Activated T-helper 2 cell treated with anti-CD3 and anti-CD28 coated beads, Interferon-gamma antibody, Interleukin-2, Interleukin-4, amounts not matched to agents 10 μg/mL and 5 μg/mL and 100 μg/mL, durations not matched to agents 14 hours and 24 hours and 36 hours (primary cell): ENCODE data around the gene STAMBP. TPM values are rescaled to one million over a fixed set of nuclear protein-coding genes. Genes with fewer than 3 reads are reported as not detected.
"Not testable (repeated sequence)": the region's sequence is repeated elsewhere in the genome, so short reads cannot be mapped to it uniquely, and the experiment has no call there.

Experiments
- DNase-seq: peaks from one replicate; pipeline ENCODE4 v3.0.0; 2021; ENCODE audit warnings: low spot score
- H3K27ac Mint-ChIP-seq: one replicate; pipeline ENCODE4 v1.8.0; 2021; ENCODE audit warnings: mixed read lengths
- H3K27me3 Mint-ChIP-seq: one replicate; pipeline ENCODE4 v1.8.0; 2021; ENCODE audit warnings: low read depth, mixed read lengths
- H3K36me3 Mint-ChIP-seq: one replicate; pipeline ENCODE4 v1.8.0; 2021; ENCODE audit warnings: low read depth, mixed read lengths
- H3K4me1 Mint-ChIP-seq: one replicate; pipeline ENCODE4 v1.8.0; 2021; ENCODE audit warnings: low read depth, mixed read lengths
- H3K4me3 Mint-ChIP-seq: one replicate; pipeline ENCODE4 v1.8.0; 2021; ENCODE audit warnings: low read depth, mild to moderate bottlenecking, moderate library complexity, mixed read lengths
- H3K9me3 Mint-ChIP-seq: one replicate; pipeline ENCODE4 v1.8.0; 2021; ENCODE audit warnings: mixed read lengths
- intact Hi-C: fragments of 100-400 bp; cut with micrococcal nuclease; formaldehyde crosslinking; loops from one replicate; pipeline ENCODE4 v1.15.1; 2023
- total RNA-seq: library from RNA; stranded (reverse); gene quantifications from 2 replicates; pipeline ENCODE4 v1.2.3, GENCODE V29; 2022

The STAMBP gene
- total RNA-seq: 54.3 and 63.4 TPM in 2 replicates

GRCh38 chr2:73828818-73829570 lies at the start of gene STAMBP:
TSS of gene STAMBP (plus strand) at chr2:73828961. CDS start at chr2:73830857, 1,896 bp downstream.
- DNase-seq: peak; percentile 89
- peaks cover 4% of the 10 kb centered on the region for H3K9me3 Mint-ChIP-seq
- H3K27ac Mint-ChIP-seq: peak within 1 kb of the TSS; percentile 98

GRCh38 chr2:73779467-73780236 lies 49.1 kb upstream of the STAMBP start, which contains the start of gene DUSP11:
TSS of gene DUSP11 (minus strand) at chr2:73780103. CDS start at chr2:73779974, 129 bp downstream.
- peaks cover 3% of the 10 kb centered on the region for H3K27me3 Mint-ChIP-seq
- H3K4me3 Mint-ChIP-seq: peak within 1 kb of the TSS; percentile 91
- peaks cover 29% of the 10 kb centered on the region for H3K36me3 Mint-ChIP-seq

More at GRCh38 chr2:73828818-73829570, at the start of gene STAMBP:
- Mint-ChIP-seq H3K4me1 (peaks cover 44% of the 10 kb centered on the region), H3K4me3 (peak within 1 kb of the TSS; percentile 99), H3K27me3 (peaks cover 3% of the 10 kb centered on the region), H3K36me3 (peaks cover 30% of the 10 kb centered on the region)
- intact Hi-C loops: loop anchor here (1.0 to 2.0 kb wide), 5 partner anchors 92 to 370 kb away; partner anchors contain the start of genes BOLA3, DGUOK, MTHFD2 and TPRKB

GRCh38 chr2:73780237-73780582 lies 48.6 kb upstream of the STAMBP start:
- Mint-ChIP-seq H3K4me3 (peak overlapping the region; percentile 91), H3K4me1 (peaks cover 13% of the 10 kb centered on the region), H3K27me3 (peaks cover 3% of the 10 kb centered on the region), H3K36me3 (peaks cover 24% of the 10 kb centered on the region), H3K9me3 (no peaks in the 10 kb centered on the region), H3K27ac (peak overlapping the region; percentile 95)
- DNase-seq: no peak
- intact Hi-C loops: loop anchor here (1.0 kb wide), 1 partner anchor 43 kb away; the partner anchor contains the start of gene TPRKB

More at GRCh38 chr2:73779467-73780236, 49.1 kb upstream of the STAMBP start, which contains the start of gene DUSP11:
- Mint-ChIP-seq H3K9me3 (no peaks in the 10 kb centered on the region), H3K27ac (peak within 1 kb of the TSS; percentile 95), H3K4me1 (peaks cover 13% of the 10 kb centered on the region)
- peak; percentile 94 for DNase-seq
- intact Hi-C loops: loop anchor here (1.0 kb wide), 1 partner anchor 42 kb away; the partner anchor contains the start of gene TPRKB

GRCh38 chr2:73783402-73783801 lies 45.4 kb upstream of the STAMBP start:
- H3K27ac Mint-ChIP-seq, H3K4me1 Mint-ChIP-seq, H3K4me3 Mint-ChIP-seq, H3K27me3 Mint-ChIP-seq, H3K36me3 Mint-ChIP-seq, DNase-seq, intact Hi-C loops, H3K9me3 Mint-ChIP-seq: not testable (repeated sequence)

GRCh38 chr2:73783883-73784282 lies 44.9 kb upstream of the STAMBP start, which contains the start of gene C2orf78:
TSS of gene C2orf78 (plus strand) at chr2:73784183. CDS start at chr2:73784310, 127 bp downstream.
- H3K27ac Mint-ChIP-seq, H3K4me1 Mint-ChIP-seq, H3K9me3 Mint-ChIP-seq, DNase-seq, H3K36me3 Mint-ChIP-seq, intact Hi-C loops, H3K27me3 Mint-ChIP-seq, H3K4me3 Mint-ChIP-seq: not testable (repeated sequence)

- no peak for DNase-seq
- intact Hi-C loops: no loop called here
- Mint-ChIP-seq H3K4me1 (peaks cover 7% of the 10 kb centered on the region), H3K4me3 (no peak overlapping the region), H3K36me3 (no peaks in the 10 kb centered on the region), H3K27me3 (peaks cover 2% of the 10 kb centered on the region), H3K27ac (no peak overlapping the region), H3K9me3 (no peaks in the 10 kb centered on the region)
Observed at GRCh38 chr2:73811878-73812277, 16.9 kb upstream of the STAMBP start.

- DNase-seq: no peak
- Mint-ChIP-seq H3K27me3 (peaks cover 2% of the 10 kb centered on the region), H3K9me3 (no peaks in the 10 kb centered on the region), H3K4me1 (peaks cover 7% of the 10 kb centered on the region), H3K27ac (no peak overlapping the region), H3K4me3 (no peak overlapping the region), H3K36me3 (no peaks in the 10 kb centered on the region)
- intact Hi-C loops: no loop called here
Observed at GRCh38 chr2:73812635-73813034, 16.1 kb upstream of the STAMBP start.

- Mint-ChIP-seq H3K27me3 (peaks cover 2% of the 10 kb centered on the region), H3K4me1 (peaks cover 24% of the 10 kb centered on the region), H3K4me3 (no peak overlapping the region), H3K27ac (no peak overlapping the region), H3K36me3 (no peaks in the 10 kb centered on the region), H3K9me3 (no peaks in the 10 kb centered on the region)
- no peak for DNase-seq
- intact Hi-C loops: no loop called here
Observed at GRCh38 chr2:73818296-73818695, 10.5 kb upstream of the STAMBP start.

- no peak for DNase-seq
- Mint-ChIP-seq H3K36me3 (no peaks in the 10 kb centered on the region), H3K27me3 (peaks cover 3% of the 10 kb centered on the region), H3K9me3 (no peaks in the 10 kb centered on the region), H3K27ac (peak overlapping the region; percentile 77), H3K4me3 (no peak overlapping the region), H3K4me1 (peaks cover 25% of the 10 kb centered on the region)
- intact Hi-C loops: no loop called here
Observed at GRCh38 chr2:73821227-73821626, 7.5 kb upstream of the STAMBP start.

GRCh38 chr2:73821669-73822068 lies 7.1 kb upstream of the STAMBP start:
- no peak for DNase-seq
- H3K27me3 Mint-ChIP-seq: peaks cover 3% of the 10 kb centered on the region
- no peak overlapping the region for H3K4me3 Mint-ChIP-seq
- no peaks in the 10 kb centered on the region for H3K9me3 Mint-ChIP-seq
- H3K27ac Mint-ChIP-seq: peak overlapping the region; percentile 77
- intact Hi-C loops: no loop called here
- H3K36me3 Mint-ChIP-seq: no peaks in the 10 kb centered on the region
- peaks cover 25% of the 10 kb centered on the region for H3K4me1 Mint-ChIP-seq

GRCh38 chr2:73822276-73822675 lies 6.5 kb upstream of the STAMBP start:
- DNase-seq: no peak
- peaks cover 27% of the 10 kb centered on the region for H3K4me1 Mint-ChIP-seq
- peaks cover 3% of the 10 kb centered on the region for H3K27me3 Mint-ChIP-seq
- intact Hi-C loops: no loop called here
- no peak overlapping the region for H3K27ac Mint-ChIP-seq
- H3K36me3 Mint-ChIP-seq: no peaks in the 10 kb centered on the region
- no peaks in the 10 kb centered on the region for H3K9me3 Mint-ChIP-seq
- no peak overlapping the region for H3K4me3 Mint-ChIP-seq

GRCh38 chr2:73822991-73823390 lies 5.8 kb upstream of the STAMBP start:
- H3K9me3 Mint-ChIP-seq: no peaks in the 10 kb centered on the region
- H3K36me3 Mint-ChIP-seq: no peaks in the 10 kb centered on the region
- DNase-seq: no peak
- peaks cover 3% of the 10 kb centered on the region for H3K27me3 Mint-ChIP-seq
- intact Hi-C loops: no loop called here
- H3K4me3 Mint-ChIP-seq: no peak overlapping the region
- H3K4me1 Mint-ChIP-seq: peaks cover 32% of the 10 kb centered on the region
- H3K27ac Mint-ChIP-seq: no peak overlapping the region

- no peaks in the 10 kb centered on the region for H3K9me3 Mint-ChIP-seq
- peaks cover 32% of the 10 kb centered on the region for H3K4me1 Mint-ChIP-seq
- intact Hi-C loops: no loop called here
- no peaks in the 10 kb centered on the region for H3K36me3 Mint-ChIP-seq
- no peak overlapping the region for H3K4me3 Mint-ChIP-seq
- no peak for DNase-seq
- peaks cover 3% of the 10 kb centered on the region for H3K27me3 Mint-ChIP-seq
- H3K27ac Mint-ChIP-seq: no peak overlapping the region
Observed at GRCh38 chr2:73823416-73823815, 5.3 kb upstream of the STAMBP start.
